GM21786 (cell line): ENCODE results near the gene SEMA4D.

Source experiments
- ATAC-seq: cut with Tn5 transposase; IDR thresholded peaks from one replicate; pipeline ENCODE4 v1.9.1; 2021; ENCODE audit not compliant: unreplicated experiment

Gene SEMA4D

DNA sequence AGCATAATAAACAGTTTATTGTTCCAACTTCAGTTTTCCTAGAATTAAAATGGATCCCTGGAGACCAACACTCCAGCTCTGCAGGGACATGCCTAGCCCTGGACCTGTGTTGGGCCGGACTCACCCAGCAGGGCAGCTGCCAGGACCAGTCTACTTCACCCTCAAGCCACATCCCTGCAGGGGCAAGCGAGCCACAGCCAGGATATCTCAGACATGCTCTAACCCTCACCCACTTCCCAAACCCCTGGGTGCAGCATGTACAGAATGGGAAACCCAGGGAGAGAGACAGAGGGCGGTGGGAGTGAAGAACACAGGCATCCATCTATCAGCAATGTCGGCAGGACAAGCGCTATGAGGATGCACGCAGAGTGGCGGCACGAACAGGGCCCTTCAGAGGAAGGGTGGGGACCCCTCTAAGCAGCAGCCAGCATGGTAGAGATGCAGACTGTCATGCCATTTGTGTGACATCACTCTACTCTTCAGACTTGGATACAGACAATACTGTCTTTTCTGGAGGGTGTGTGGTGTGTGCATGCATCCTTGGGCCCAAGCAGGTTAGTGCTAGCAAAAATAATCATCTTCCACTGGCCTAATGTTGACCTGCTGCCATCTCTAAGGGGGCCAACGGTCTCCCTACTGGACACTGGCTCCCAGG is 83.1 kb downstream of the SEMA4D start:
- no peak for ATAC-seq

DNA sequence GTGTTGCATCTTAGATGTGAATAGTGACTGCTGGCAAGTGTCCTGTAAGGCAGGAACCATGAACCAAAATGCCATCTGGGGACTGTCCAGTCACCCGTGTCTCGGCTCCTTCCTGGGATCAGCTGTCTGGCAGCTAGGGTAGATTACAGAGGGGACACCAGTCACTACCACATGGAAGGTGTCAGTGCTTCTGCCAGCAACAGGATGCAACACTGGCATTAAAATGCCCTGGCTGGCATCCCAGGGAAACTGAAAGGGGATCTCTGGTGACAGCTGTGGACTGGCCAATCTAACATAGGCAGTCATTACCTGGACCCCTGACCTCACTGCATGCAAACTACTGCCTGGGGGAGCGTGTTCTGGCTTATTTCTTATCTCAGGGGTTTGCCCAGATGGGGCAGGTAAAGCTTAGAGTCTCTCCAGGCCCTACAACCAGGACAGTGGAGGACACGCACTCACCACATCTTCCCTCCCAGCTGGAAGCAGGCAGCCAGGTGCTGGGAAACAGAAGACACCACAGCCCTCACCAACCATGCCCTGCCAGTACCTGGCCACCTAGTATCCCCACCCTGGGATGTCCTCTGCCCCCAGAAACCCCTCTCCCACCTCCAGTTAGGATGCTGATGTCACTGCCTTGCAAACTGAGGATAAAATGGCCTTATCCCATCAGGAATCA is 83.8 kb downstream of the SEMA4D start:
- ATAC-seq: no peak

DNA sequence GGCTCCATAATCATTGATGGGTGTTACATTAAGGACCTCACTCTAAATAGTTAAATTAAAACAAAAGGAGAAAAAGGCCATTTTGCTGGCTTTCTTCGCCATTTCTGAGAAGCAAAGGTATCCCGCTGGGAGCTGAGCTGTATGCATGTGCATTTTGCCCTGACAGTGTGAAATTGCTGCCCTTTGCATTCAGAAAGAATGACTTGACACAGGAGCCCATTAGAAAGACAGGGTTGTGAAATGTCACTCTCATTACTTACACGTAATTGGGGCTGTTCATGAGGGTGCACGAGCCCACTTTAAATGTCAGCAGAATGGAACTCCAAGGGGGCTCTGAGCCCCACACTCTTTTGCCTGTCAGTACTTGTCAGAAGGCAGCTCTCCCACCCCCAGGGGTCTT is 85.0 kb downstream of the SEMA4D start:
- no peak for ATAC-seq

DNA sequence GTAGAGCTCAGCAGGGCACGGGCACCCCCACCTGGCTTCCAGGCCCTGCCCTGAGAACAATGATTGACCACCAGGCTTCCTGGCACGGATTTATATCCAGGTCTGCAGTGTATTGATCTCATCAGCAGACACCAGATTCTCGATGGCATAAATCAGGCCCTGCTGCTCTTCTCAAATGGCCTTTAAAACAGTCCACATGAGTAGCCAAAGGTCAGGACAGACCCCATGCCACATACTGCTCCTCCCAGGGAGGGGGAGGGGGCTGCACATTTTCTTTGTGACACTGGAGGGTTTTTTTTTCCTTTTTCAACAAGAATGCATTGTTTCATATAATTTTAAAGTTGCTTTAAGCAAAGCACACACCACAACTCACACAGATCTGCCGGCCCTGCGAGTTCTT is 85.4 kb downstream of the SEMA4D start:
- no peak for ATAC-seq

DNA sequence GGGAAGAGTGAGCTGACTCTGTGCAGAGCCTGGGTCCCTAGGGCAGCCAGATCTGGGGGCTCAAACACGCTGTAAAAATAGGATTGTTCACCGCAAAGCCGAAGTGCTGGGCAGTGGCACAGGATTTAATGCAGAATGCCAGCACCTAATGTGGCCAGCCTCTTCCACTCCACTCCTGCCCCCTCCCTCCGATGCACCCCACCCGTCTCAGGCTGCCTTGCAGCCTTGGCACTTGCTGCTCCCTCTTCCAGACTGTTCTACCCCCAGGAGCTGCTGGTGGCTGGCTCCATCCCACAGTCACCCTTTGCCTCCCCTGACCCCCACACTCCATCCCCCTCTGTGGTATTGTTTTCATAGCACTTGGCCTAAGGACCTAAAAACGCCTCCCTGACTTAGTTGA is 86.2 kb downstream of the SEMA4D start:
- ATAC-seq: no peak

DNA sequence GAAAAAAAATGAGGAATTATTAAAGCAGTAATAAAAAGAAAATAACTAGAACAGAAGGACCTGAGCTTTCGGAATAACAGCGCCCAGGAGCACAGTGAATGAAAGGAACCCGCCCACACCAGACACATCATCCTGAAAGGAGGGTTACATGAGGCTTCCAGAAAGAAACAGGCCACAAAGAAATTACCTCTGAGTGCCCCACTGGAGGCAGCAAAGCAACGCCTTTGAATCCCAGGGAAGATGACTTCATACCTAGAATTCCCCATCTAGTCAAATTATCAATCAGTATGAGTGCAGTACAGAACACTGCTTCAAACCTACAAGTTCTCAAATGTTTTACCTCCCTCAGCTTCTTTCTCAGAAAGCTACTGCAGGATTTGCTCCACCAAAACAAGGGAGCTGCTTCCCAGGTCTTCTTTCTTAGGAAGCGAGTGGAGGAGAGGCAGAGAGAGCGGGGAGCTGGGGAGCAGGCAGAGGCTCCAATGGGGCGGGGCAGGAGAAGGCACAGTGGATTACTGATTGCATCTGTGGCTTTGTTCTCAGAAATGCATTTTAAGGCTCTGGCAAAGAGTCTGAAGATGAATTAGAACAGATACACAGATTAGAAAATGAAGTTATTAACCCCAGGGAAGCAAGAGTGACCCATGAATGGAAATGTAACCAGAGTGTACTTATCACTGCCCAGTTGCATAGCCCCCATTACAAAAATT is 87.1 kb downstream of the SEMA4D start:
- peak; percentile 38 for ATAC-seq

DNA sequence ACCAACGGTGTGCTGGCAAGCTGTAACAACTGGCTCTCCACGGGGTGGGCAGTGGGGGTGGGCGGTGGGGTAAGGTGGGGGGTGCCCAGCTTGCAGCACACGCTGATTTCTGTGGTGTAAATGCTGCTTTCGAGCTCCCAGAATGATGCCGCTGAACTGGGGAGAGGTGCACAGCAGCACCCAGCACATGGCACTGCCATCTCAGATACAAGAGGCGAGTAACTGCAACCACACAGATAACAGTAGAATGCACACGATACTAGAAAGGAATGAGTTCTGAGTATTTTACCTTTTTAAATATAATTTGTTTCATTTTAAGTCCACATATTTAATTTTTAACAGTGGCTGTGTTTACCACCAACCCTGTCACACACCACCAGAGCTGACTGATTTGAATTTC is 87.9 kb downstream of the SEMA4D start:
- no peak for ATAC-seq

DNA sequence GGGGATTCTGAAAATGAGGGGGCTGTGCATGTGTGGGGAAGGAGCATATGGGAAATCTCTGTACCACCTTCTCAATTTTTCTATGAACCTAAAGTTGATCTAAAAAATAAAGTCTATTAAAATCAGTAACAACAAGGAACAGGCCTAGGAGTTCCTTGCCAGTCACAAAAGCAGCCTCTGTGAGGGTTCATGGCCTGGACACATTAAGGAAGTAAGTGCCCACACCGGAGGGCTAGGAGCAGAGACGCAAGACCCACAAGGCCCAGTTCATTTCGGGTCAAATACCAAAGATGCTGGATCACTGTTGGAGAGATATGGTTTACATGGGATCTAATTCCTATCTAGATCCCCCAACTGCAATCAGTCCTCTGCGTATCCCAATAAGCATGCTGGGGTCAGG is 88.4 kb downstream of the SEMA4D start:
- no peak for ATAC-seq

DNA sequence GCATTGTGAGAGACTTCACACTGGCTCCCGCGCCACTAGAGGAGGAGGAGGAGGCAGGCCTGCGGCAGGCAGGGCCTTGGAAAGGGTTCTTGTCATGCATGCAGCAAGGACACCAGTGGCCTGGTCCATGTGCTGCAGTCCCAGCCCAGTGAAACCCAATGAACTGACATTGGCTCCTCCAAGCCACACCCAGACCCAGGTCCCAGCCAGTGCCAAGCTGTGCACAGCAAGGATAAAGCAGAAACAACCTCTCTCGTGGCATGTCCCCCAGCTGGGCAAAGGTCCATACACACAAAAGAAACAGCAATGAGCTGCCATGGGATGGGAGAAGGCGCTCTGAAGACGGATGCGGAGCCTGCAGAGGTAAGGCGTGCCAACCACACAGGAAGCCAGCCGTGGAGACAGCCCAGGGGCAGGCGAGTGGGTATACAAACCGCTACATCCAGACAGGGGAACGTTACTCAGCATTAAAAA is 89.2 kb downstream of the SEMA4D start:
- ATAC-seq: peak; percentile 39

DNA sequence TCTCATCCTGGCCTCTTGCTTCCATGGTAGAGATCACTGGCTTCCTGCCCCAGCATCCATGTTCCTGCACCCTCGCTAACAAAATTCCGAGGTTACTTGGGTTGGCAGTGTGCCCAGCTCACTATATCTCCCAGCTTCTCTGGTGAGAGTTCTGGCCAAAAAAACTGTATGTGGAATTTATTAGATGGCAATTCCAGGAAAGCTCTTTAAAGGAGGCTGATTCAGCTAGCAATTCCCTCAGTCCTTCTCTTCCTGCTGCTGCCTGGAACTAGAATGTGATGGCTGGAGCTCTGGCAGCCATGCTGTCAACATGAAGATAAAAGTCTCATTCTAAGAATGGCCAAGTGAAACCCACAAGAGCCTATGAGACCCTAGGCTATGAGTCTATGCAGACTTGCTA is 90.8 kb downstream of the SEMA4D start:
- ATAC-seq: no peak

DNA sequence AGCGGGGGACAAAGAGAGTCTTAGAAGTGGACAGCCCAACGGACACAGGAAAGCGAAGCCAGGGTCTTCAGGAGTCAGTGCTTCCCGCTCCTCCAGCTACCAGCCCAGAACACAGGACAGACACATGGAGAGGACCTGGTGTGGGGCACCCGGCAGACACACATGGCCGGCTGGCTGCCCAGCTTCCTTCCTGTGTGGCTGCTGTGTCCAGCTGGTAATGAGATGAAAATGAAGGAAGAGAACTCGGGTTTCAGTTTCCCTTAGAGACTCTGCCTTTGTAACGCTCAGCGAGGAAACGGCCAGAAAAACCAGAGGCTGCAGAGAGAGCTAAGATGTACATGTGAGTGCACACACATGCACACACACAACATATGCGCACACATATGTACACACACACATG is 92.1 kb downstream of the SEMA4D start:
- ATAC-seq: peak; percentile 50

DNA sequence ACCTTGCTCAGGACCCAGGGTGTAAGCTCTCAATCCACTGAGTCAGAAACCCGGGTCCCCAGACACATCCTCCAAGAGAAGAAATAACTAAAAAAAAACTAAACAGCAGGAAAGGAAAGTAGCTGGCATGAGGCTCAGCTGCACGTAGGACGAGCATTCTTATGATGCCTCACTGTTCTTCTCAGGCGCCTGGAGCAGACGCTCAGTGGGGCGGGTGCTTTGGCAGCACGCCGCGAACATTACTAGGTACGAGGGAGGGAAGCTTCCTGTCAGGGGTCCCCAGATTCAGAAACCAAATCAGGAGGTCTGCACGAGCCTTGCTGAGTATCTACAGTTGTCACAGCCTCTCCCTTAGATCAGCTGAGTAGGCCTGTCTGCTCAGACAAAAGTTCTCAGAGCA is 93.8 kb downstream of the SEMA4D start:
- ATAC-seq: no peak

DNA sequence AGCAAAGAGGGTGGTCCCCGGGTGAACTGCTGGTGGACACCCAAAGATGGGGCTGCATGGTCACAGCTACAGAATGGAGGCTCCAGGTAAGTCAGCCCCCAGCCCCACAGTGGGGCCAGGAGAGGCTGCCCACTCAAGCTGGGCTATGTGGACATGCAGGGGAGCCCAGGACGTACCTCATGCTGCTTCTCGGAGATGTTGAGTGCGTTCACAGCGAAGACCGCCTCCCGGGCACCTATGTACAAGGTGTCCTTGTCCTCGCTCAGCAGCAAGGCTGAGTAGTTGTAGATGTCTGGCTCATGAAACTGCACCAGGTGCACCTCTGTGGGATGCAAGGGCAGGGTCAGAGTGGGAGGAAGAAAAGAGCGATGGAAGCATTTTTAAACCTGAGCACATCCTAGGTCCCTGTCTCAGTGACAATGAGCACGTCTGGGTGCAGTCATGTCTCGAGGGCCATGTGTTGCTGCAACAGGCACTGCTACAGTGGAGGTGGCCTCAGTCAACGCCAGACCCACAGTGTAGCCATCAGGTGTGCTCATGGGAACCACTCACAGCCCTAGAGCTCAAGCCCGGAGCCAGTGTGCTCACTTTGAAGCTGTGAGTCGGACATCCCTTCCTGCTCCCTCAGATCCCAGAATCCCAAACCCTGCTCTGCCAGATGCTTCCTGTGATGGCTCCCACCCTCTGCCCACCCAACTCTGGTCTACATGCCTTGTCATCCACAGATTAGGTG is 95.1 kb downstream of the SEMA4D start:
- ATAC-seq: no peak

DNA sequence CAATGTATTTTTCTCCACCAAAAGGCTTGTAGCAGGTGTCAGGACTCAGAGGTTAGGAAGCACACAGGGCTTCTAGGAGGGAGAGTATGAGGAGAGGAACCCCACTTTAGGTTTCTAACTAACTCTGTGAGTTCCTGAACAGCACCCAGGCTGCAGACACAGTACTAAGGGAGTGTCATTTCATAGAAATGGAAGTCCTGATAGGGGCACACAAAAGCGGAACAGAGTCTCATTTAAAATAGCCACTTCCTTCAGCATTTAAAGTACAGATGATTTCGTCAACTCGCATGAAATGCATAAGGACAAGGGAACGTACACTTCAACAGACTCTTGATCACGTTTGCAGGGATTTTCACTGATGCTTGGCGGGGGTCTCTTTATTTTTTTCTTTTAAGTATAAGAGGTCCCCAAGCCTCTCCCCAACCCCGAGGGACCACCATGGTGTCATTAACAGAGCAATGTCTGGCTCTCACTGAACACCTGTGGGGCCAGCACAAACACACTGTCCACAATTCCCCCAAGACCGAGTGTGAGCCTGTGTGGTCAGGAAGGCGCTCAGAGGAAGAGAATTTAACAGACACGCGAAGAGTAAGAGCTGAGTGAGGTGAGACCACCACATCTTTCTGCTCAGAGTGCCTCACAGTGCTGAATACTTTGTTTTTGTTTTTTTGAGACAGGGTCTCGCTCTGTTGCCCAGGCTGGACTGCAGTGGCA is 97.4 kb downstream of the SEMA4D start:
- ATAC-seq: peak; percentile 77

DNA sequence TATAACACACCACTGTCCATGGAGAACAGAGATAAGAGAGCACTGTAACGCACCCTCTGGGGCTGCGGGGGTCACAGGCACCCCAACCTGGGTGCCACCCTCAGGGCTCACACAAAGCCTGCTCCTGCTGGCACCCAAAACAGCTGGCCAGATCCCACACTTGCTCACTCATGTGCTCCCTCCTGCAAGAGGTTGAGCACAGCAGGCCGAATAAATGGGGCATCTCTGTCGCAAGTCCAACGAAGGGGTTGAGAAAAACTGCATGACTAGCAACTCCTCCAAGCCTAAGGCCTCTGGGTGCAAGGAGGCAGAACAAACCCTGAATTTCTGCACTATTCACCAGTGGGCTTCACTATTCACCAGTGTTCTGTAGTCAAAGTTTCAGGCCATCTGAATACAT is 99.3 kb downstream of the SEMA4D start:
- ATAC-seq: no peak

DNA sequence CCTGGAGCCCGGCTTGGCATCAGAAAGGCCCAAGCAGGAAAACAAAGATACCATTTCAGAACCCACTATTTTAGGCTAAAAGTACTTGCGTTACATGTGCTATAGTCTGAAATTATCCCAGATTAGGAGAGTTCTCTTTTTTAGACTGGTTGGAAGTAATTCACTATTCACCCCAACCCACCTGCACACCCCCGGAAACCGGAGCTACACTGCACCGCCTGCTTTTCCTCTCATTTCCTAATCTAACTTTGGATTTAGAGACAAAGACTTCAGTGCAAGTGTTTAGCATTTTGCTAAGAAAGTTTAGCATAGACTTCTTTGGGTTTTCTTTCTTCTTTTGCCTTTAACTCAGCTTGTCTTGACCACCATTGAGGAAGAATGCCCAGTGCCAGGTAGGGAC is 100.4 kb downstream of the SEMA4D start:
- no peak for ATAC-seq

DNA sequence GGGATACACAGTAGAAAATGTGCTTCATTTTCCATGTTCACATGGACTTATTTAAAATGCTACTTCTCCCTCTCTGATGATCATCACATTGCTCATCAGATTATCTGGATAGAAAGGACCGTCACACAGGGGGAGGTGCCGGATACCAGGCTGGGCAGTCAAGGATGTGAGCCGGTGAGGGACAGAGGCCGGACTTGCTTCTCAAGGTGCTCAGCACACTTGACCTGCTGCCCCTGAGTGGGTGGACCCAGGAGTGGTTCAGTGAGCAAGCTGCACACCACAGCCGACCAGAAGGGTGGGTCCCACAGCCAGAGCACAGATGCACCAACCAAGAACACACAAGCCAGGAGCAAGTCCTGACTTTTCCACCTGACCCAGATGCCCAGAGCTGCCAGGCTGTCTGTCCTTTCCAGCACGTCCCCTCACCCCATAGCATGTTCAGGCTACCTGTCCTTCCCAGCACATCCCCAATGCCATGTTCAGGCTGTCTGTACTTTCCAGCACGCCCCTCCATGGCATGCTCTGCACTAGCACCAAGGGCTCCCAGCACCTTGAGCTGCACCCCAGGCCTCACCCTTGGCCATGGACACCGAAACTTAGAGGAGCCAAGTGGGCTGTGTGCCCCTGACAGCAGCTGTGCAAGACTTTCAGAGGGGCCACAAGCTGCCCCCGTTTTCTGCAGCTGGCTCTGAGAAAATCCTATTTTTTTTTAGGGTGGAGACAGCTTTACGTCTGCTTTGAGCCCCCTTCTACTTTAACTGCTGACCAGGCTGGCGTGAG is 101.8 kb downstream of the SEMA4D start:
- no peak for ATAC-seq

DNA sequence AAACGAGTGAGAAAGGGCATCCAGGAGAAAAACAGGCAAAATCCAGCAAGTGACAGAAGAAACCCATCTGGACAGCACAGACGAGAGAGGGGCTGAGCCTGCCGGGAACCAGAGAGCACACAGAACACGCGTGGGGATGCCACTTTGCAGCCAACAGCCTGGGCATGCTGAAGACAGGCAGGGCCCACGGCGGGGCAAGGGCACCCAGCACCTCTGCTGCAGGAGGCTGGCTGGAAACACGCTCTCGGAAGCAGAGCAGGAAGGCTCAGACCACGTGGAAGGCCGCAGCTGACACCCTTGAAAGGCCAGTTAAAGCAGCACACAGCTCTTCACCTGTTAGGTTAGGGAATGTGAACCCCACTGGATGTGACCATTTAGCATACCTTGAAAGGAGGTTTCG is 103.5 kb downstream of the SEMA4D start:
- ATAC-seq: no peak

DNA sequence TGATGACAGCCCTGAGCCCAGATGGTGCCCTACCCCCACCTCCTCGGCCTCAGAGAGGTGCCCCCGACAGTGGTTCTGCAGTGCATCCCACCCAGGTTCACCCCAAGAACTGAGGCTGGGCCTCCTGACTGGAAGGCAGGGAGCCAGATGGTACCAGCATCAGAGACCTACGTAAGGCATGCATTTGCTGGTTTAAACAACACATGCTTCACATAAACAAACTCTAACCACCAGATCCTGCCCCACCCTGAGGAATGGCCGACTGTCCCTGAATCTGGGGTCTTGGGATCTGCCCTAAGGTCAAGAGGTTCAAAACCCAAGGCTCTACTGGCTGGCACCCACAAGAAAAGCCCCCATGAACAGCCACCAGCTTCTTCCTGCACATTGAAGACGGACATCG is 106.3 kb downstream of the SEMA4D start:
- no peak for ATAC-seq

DNA sequence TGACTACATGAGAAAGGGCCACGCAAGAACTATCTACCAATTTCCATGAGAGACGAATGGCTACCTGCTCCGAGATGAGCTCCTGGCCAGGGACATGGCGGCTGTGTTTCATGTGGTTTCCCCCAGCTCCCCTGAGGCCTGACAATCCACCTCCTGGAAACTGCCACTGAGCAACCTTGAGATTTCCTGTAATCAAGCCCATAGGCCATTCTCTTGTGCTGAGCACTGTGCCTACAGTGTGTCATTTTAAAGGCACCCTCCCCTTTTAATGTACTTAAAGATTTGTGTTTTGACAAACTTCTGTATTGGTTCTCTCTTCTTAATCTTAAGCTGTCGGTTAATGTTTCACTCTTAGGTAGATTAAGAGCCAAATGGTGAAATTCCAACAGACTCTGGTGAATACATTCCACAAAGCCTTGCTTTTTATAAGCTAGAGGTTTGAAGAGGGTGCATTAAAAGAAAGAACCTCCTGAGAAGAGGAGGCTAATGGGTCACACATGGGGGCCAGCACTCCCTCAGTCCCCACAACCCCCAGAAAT is 107.3 kb downstream of the SEMA4D start:
- ATAC-seq: no peak
